HCT116 (cell line): Measurements from ENCODE around the gene ASIP. TPM values are rescaled to one million over a fixed set of nuclear protein-coding genes. Genes with fewer than 3 reads are reported as not detected.

Experiments
- ATAC-seq: fragments of 200-7000 bp; cut with Tn5 transposase; 2 replicates; pipeline ENCODE4 v1.9.1; 2020; ENCODE audit warnings: mild to moderate bottlenecking, moderate library complexity
- BruUV-seq: library from RNA; stranded (reverse); fragments of 400-500 nt; replicated peaks from 2 replicates; lab custom pipeline; 2021; lab: Mats Ljungman, UMichigan
- CTCF ChIA-PET: fragments of 300-600 bp; sonication (Branson Sonifier 250); formaldehyde crosslinking; loops from one replicate; lab custom pipeline; 2021; ENCODE audit warnings: antibody characterized with exemption; lab: Charles Lee
- POLR2A ChIA-PET: fragments of 300-600, 350-600 bp; sonication (Branson Sonifier 250); formaldehyde crosslinking; loops from one replicate; lab custom pipeline; 2021; ENCODE audit warnings: antibody characterized with exemption; lab: Charles Lee
- RAD21 ChIA-PET, 2 experiments: fragments of 300-600 bp; sonication (Branson Sonifier 250); formaldehyde crosslinking; loops; one replicate each; lab custom pipeline; 2023; ENCODE audit warnings: low total read pairs in 2 of 2; ENCODE audit not compliant: uncharacterized antibody in 2 of 2, unreplicated experiment in 2 of 2, low non-redundant PET in 1 of 2; lab: Charles Lee
- DNase-seq: peaks from one replicate; pipeline ENCODE4 v3.0.0-alpha.2; 2010; ENCODE audit warnings: low read depth, low spot score
- H2AFZ ChIP-seq: fragments of 200-600 bp; shearing (Covaris generic), sonication (generic); 2 replicates; pipeline ENCODE4 v1.6.1; 2017; ENCODE audit warnings: low read depth, mixed run types, mixed read lengths, antibody characterized with exemption, low read length; ENCODE audit not compliant: poor library complexity, severe bottlenecking
- H3K27ac ChIP-seq: 2 replicates; pipeline ENCODE4 v1.5.1; 2012; ENCODE audit warnings: low read depth, low read length
- H3K27me3 ChIP-seq: fragments of 200-600 bp; sonication (generic); 2 replicates; pipeline ENCODE4 v1.6.1; 2016; ENCODE audit warnings: mixed run types, low read length, mixed read lengths; ENCODE audit not compliant: insufficient read depth
- H3K36me3 ChIP-seq, 2 experiments: fragments of 200-500 bp in 1 of 2; fragments of 200-600 bp in 1 of 2; sonication (Bioruptor generic) in 1 of 2; sonication (generic) in 1 of 2; 2 replicates each; pipeline versions ENCODE4 v1.5.1 to v1.6.1; 2014 to 2016; ENCODE audit warnings: low read length in 2 of 2, inconsistent platforms in 1 of 2, mixed read lengths in 1 of 2, mixed run types in 1 of 2; ENCODE audit not compliant: insufficient read depth in 2 of 2, control insufficient read depth in 1 of 2
- H3K4me1 ChIP-seq, 2 experiments: fragments of 200-600 bp in 1 of 2; sonication (generic) in 1 of 2; 2 replicates each; pipeline versions ENCODE4 v1.5.1 to v1.6.1; 2012 to 2017; ENCODE audit warnings: low read length in 2 of 2, inconsistent platforms in 1 of 2, mild to moderate bottlenecking in 1 of 2, mixed read lengths in 1 of 2, mixed run types in 1 of 2, moderate library complexity in 1 of 2; ENCODE audit not compliant: insufficient read depth in 2 of 2, control insufficient read depth in 1 of 2
- H3K4me2 ChIP-seq: fragments of 200-600 bp; sonication (generic); 2 replicates; pipeline ENCODE4 v1.6.1; 2017; ENCODE audit warnings: mixed run types, low read length, mixed read lengths
- H3K4me3 ChIP-seq, 2 experiments: fragments of 200-600 bp in 1 of 2; sonication (generic) in 1 of 2; replicated peaks in 1 of 2; 2 replicates each; pipeline ENCODE4 v1.5.1; 2011 to 2016; ENCODE audit warnings: low read length in 2 of 2, control low read depth in 1 of 2, low read depth in 1 of 2, mild to moderate bottlenecking in 1 of 2, mixed read lengths in 1 of 2, mixed run types in 1 of 2
- H3K79me2 ChIP-seq: fragments of 200-600 bp; sonication (generic); 2 replicates; pipeline ENCODE4 v1.6.1; 2017; ENCODE audit warnings: mild to moderate bottlenecking, mixed run types, low read length, moderate library complexity, mixed read lengths; ENCODE audit not compliant: insufficient read depth
- H3K9ac ChIP-seq: fragments of 200-600 bp; sonication (generic); 2 replicates; pipeline ENCODE4 v1.6.1; 2016; ENCODE audit warnings: low read length, mixed read lengths
- H3K9me2 ChIP-seq: fragments of 200-600 bp; sonication (generic), shearing (Covaris generic); 2 replicates; pipeline ENCODE4 v1.6.1; 2017; ENCODE audit warnings: mixed run types, mild to moderate bottlenecking, moderate library complexity; ENCODE audit not compliant: insufficient read depth
- H3K9me3 ChIP-seq, 2 experiments: fragments of 200-500 bp in 1 of 2; fragments of 200-600 bp in 1 of 2; sonication (Bioruptor generic) in 1 of 2; sonication (generic) in 1 of 2; 2 replicates each; pipeline ENCODE4 v1.6.1; 2014 to 2017; ENCODE audit warnings: low read length in 2 of 2, mixed read lengths in 2 of 2, inconsistent platforms in 1 of 2, low read depth in 1 of 2, mild to moderate bottlenecking in 1 of 2, mixed run types in 1 of 2, moderate library complexity in 1 of 2; ENCODE audit not compliant: control insufficient read depth in 1 of 2, insufficient read depth in 1 of 2
- H4K20me1 ChIP-seq: fragments of 200-600 bp; sonication (generic), shearing (Covaris generic); 2 replicates; pipeline ENCODE4 v1.6.1; 2017; ENCODE audit warnings: mixed run types, mild to moderate bottlenecking, moderate library complexity; ENCODE audit not compliant: insufficient read depth
- CEBPB ChIP-seq: IDR thresholded peaks from 2 replicates; pipeline ENCODE4 v1.6.1; 2012; ENCODE audit warnings: low read depth
- CTCF ChIP-seq, 3 experiments: fragments of 200-600 bp in 1 of 3; sonication (generic) in 1 of 3; IDR thresholded peaks in 2 of 3; conservative IDR thresholded peaks in 1 of 3; 2 replicates each; pipeline ENCODE4 v1.5.1; 2012 to 2017; ENCODE audit warnings: low read depth in 2 of 3, low read length in 2 of 3, antibody characterized with exemption in 1 of 3, borderline replicate concordance in 1 of 3, control low read depth in 1 of 3, mild to moderate bottlenecking in 1 of 3, mixed read lengths in 1 of 3, mixed run types in 1 of 3, moderate library complexity in 1 of 3; ENCODE audit not compliant: insufficient read depth in 1 of 3
- EGR1 ChIP-seq: IDR thresholded peaks from 2 replicates; pipeline ENCODE4 v1.6.1; 2012; ENCODE audit warnings: low read depth
- ELF1 ChIP-seq: IDR thresholded peaks from 2 replicates; pipeline ENCODE4 v1.6.1; 2012; ENCODE audit warnings: low read depth, borderline replicate concordance
- EZH2 ChIP-seq: fragments of 200-600 bp; sonication (generic); IDR thresholded peaks from 2 replicates; pipeline ENCODE4 v1.6.1; 2017; ENCODE audit warnings: antibody characterized with exemption, mixed run types
- EZH2phosphoT487 ChIP-seq: fragments of 200-600 bp; IDR thresholded peaks from 2 replicates; pipeline ENCODE4 v1.6.1; 2018; ENCODE audit warnings: antibody characterized with exemption, borderline replicate concordance
- JUND ChIP-seq: IDR thresholded peaks from 2 replicates; pipeline ENCODE4 v1.6.1; 2012
- MAX ChIP-seq: IDR thresholded peaks from 2 replicates; pipeline ENCODE4 v1.6.1; 2012
- POLR2A ChIP-seq: IDR thresholded peaks from 2 replicates; pipeline ENCODE4 v1.7.0; 2011; ENCODE audit warnings: borderline replicate concordance; ENCODE audit not compliant: insufficient read depth, insufficient read length; ENCODE audit errors: extremely low read depth
- POLR2AphosphoS5 ChIP-seq: IDR thresholded peaks from 2 replicates; pipeline ENCODE4 v1.6.1; 2011; ENCODE audit warnings: mild to moderate bottlenecking, low read depth, low read length, moderate library complexity
- RAD21 ChIP-seq: IDR thresholded peaks from 2 replicates; pipeline ENCODE4 v1.6.1; 2012; ENCODE audit warnings: low read depth, mild to moderate bottlenecking
- REST ChIP-seq: IDR thresholded peaks from 2 replicates; pipeline ENCODE4 v1.6.1; 2012; ENCODE audit warnings: low read depth
- SIN3A ChIP-seq: IDR thresholded peaks from 2 replicates; pipeline ENCODE4 v1.6.1; 2012; ENCODE audit warnings: low read depth
- SP1 ChIP-seq: IDR thresholded peaks from 2 replicates; pipeline ENCODE4 v1.6.1; 2012; ENCODE audit warnings: low read depth
- SRF ChIP-seq: IDR thresholded peaks from 2 replicates; pipeline ENCODE4 v1.6.1; 2012; ENCODE audit warnings: low read depth
- TCF7L2 ChIP-seq: IDR thresholded peaks from 2 replicates; pipeline ENCODE4 v1.7.0; 2011; ENCODE audit warnings: borderline replicate concordance, inconsistent platforms; ENCODE audit not compliant: insufficient read depth, insufficient read length; ENCODE audit errors: extremely low read depth
- ZBTB33 ChIP-seq: IDR thresholded peaks from 2 replicates; pipeline ENCODE4 v1.6.1; 2011; ENCODE audit warnings: mild to moderate bottlenecking, low read length, moderate library complexity; ENCODE audit not compliant: insufficient replicate concordance; ENCODE audit errors: extremely low read depth
- intact Hi-C: fragments of 100-400 bp; cut with micrococcal nuclease; formaldehyde crosslinking; loops from 2 replicates; pipeline ENCODE4 v1.10.0; 2022
- total RNA-seq: library from RNA; stranded (reverse); gene quantifications from one replicate; pipeline ENCODE4 v1.2.1, GENCODE V29; 2021; ENCODE audit not compliant: unreplicated experiment

The ASIP gene
- total RNA-seq, 1 experiment from 2014 or later: not detected

- Histone ChIP-seq H3K79me2 (no peaks in the 10 kb centered on the region), H3K4me2 (no peak overlapping the region)
- BruUV-seq: no TSS peak
- DNase-seq: no peak
- TF ChIP-seq RAD21: no peak
- TF ChIP-seq EGR1: no peak
- TF ChIP-seq SP1: no peak
- TF ChIP-seq JUND: no peak
- TF ChIP-seq CEBPB: no peak
- TF ChIP-seq SRF: no peak
- TF ChIP-seq ZBTB33: no peak
- no peak for TF ChIP-seq POLR2A
- no peak for TF ChIP-seq MAX
- TF ChIP-seq POLR2AphosphoS5: no peak
- no peak for TF ChIP-seq TCF7L2
- TF ChIP-seq EZH2phosphoT487: no peak
- no peak for TF ChIP-seq SIN3A
- TF ChIP-seq EZH2: no peak
- TF ChIP-seq REST: no peak
- TF ChIP-seq CTCF (IDR thresholded peaks at IDR 0.05 in 2 of 3, conservative IDR thresholded peaks at IDR 0.05 in 1 of 3; ENCODE audit: borderline replicate concordance in 1 of 3, insufficient read depth in 1 of 3, low read depth in 2 of 3, low read length in 2 of 3): no peak
- no peak for TF ChIP-seq ELF1
- TF ChIP-seq, all 23 proteins: peak for 0
- Histone ChIP-seq H3K4me3 (no peak overlapping the region), H4K20me1 (0 out of 2 replicates have a peak, but pooled peaks cover 3% of the 10 kb centered on the region), H3K36me3 (peaks cover 62 to 88% of the 10 kb centered on the region in 2 experiments), H3K9ac (no peak overlapping the region), H3K27me3 (no peaks in the 10 kb centered on the region), H3K9me2 (no peaks in the 10 kb centered on the region), H3K9me3 (no peaks in the 10 kb centered on the region), H2AFZ (no peak overlapping the region), H3K27ac (no peak overlapping the region), H3K4me1 (no peaks in the 10 kb centered on the region)
- intact Hi-C loops: no loop called here
- ChIA-PET CTCF (no interaction called here), RAD21 (no interaction called here), POLR2A (no interaction called here)
- ATAC-seq: no peak
Measured at GRCh38 chr20:34283844-34284243, 42.6 kb downstream of the ASIP start.
